HG03457 (cell line): ENCODE data around the gene EBF4.
"Not testable (repeated sequence)": the region's sequence is repeated elsewhere in the genome, so short reads cannot be mapped to it uniquely, and the experiment has no call there.

Source experiments
- ATAC-seq: cut with Tn5 transposase; IDR thresholded peaks from one replicate; pipeline ENCODE4 v1.9.1; 2021; ENCODE audit warnings: moderate number of reproducible peaks; ENCODE audit not compliant: unreplicated experiment

The EBF4 gene

GRCh38 chr20:2671977-2672376, 20.6 kb upstream of the EBF4 start:
- ATAC-seq, result no peak

DNA sequence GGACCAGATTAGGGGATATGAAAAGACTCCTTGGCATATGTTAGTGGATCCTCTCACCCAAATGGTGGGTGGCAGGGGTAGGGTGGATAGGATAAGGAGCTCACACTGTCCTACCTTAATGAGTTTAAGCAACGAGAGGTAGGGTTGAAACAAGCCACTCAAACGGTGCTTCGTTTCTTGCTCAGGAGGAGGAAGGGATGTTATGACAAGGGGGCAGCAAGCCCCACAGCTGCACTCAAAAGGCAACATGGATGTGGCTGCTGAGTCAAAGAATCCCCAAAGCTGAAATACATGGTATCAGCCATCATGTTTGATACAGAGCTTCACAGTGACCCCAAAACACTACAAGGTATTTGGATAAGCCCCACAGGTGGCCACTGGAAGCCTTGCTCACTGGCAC, 20.1 kb upstream of the EBF4 start:
- ATAC-seq, result no peak

- ATAC-seq, result no peak
These were observed 19.1 kb upstream of the EBF4 start for GRCh38 chr20:2673453-2673852.

DNA sequence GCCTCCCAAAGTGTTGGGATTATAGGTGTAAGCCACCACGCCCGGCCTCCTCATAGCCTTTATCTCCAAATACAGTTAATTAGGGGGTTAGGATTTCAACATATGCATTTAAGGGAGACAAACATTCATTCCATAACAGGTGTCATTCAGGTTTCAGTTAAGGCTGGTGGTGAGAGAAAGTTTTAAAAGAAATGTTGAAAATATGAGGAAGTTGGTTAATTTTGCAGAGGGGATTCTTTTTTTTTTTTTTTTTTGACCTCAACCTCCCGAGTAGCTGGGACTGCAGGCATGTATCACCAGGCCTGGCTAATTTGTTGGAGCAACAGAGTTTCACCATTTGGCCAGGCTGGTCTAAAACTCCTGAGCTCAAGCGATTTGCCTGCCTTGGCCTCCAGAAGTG, 12.5 kb upstream of the EBF4 start:
- no peak for ATAC-seq

DNA sequence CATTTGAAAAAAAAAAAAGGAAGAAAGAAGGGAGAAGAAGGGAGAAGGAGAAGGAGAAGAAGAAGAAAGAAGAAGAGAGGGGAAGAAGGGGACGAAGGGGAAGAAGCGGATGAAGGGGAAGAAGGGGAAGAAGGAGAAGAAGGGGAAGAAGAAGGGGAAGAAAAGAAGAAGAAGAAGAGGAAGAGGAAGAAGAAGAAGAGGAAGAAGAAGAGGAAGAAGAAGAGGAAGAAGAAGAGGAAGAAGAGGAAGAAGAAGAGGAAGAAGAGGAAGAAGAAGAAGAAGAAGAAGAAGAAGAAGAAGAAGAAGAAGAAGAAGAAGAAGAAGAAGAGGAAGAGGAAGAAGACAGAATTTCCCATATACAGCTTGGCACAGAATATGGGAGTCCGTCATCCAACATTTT, 10.5 kb upstream of the EBF4 start:
- ATAC-seq, result not testable (repeated sequence)

GRCh38 chr20:2684817-2685216, 7.8 kb upstream of the EBF4 start:
- ATAC-seq, result not testable (repeated sequence)

- no peak for ATAC-seq
These were observed 5.1 kb upstream of the EBF4 start for GRCh38 chr20:2687514-2687913.

- ATAC-seq, result no peak
These were observed 4.5 kb upstream of the EBF4 start for GRCh38 chr20:2688041-2688591.

DNA sequence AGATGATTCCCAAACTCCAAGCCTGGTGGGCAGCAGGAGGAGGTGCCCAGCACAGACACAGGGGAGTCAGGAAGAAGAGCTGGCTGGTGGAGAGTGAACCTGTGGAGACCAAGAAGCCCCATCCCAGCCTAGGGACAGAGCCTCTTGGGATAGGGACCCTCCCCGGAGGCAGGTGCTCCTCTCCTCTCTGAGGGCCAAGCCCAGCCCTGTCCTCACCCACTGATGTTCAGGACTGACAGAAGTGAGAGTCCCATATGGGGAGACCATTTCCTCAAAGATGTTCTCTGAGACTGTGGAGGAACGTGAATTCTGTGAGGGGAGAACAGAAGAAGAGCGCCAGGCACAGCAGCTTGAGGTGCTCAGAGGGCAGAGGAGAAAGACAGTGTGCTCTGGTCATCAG, 2.4 kb upstream of the EBF4 start:
- ATAC-seq, result no peak

DNA sequence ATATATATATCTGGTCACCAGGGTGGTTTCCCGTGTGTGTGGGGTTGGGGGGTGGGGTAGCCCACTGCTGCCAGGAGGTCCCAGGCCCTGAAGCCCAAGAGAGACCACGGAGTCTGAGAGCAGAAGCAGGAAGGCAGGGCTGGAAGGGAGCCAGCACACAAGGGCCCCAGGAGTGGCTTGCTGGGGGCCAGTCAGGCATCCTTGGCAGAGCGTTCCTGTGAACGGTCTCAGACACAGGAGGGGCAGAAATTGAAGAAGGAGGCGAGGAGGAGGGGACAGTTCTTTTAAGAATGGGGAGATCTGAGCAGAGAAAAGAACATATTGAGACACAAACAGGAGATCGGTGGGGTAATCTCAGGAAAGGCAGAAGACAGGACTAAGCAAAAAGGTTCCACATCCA, 1.9 kb upstream of the EBF4 start:
- no peak for ATAC-seq

GRCh38 chr20:2691127-2691526, 1.5 kb upstream of the EBF4 start:
- no peak for ATAC-seq

DNA sequence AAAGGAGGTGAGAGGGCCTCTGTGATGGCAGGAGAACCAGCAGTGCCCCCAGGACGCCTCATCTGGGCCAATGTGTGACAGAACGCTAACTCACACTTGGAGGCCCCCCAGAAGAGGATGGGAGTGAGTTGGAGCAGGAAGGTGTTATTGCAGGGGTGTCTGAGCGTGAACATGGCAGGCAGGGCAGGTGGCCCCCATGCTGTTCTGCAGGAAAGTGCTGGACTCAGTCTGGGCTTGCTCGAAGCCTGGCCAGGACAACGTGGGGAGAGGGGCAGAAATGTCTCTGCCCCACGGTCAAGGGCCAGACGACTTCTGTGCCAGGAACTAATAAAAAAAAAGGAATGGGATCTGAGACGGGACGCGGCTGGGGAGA, 931 bp upstream of the EBF4 start:
- ATAC-seq, result no peak

- no peak for ATAC-seq
These were observed 306 bp downstream of the EBF4 start for GRCh38 chr20:2692886-2693285.

- ATAC-seq, result no peak
These were observed 867 bp downstream of the EBF4 start for GRCh38 chr20:2693286-2694007.

DNA sequence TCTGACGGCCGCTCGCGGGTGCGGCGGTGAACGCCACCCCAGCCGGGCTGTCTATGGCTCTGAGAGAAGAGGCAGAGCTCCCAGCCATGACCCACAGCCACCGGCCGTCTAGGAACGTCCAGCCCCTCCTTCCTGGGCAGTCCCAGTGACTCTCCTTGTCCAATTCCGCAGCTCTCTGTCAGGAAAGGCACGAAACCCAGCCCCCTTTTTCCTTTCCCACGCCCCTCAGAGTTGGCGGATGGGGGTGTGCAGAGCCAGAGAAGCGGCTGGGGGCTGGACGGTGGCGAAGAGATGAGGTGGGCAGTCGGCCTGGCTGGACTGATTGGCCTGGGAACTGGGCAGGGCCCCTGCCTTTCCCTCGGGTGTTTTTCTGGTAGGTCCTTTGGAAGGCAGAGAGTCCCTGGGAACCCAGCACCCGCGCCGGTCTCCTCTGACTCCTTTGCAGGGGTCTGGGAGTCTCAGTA, 1.5 kb downstream of the EBF4 start:
- no peak for ATAC-seq

DNA sequence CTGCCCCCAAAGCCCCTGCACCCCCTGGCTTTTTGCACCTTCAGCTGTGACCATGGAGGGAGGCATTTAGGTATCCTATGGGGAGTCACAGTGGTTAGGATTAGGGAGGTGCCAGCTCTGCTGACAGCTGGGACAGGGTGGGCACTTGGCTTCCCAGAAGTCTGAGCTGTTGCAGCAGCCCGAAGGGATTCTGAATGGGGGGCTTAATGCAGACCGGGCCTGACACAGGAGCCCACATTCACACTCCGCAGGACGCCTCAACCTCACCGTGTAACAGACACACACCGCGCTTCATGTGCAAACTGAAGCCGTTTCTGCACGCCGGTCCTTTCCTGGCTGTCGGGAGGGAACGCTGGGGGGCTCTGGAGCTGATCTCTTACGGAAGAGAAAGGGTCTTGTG, 1.9 kb downstream of the EBF4 start:
- no peak for ATAC-seq

DNA sequence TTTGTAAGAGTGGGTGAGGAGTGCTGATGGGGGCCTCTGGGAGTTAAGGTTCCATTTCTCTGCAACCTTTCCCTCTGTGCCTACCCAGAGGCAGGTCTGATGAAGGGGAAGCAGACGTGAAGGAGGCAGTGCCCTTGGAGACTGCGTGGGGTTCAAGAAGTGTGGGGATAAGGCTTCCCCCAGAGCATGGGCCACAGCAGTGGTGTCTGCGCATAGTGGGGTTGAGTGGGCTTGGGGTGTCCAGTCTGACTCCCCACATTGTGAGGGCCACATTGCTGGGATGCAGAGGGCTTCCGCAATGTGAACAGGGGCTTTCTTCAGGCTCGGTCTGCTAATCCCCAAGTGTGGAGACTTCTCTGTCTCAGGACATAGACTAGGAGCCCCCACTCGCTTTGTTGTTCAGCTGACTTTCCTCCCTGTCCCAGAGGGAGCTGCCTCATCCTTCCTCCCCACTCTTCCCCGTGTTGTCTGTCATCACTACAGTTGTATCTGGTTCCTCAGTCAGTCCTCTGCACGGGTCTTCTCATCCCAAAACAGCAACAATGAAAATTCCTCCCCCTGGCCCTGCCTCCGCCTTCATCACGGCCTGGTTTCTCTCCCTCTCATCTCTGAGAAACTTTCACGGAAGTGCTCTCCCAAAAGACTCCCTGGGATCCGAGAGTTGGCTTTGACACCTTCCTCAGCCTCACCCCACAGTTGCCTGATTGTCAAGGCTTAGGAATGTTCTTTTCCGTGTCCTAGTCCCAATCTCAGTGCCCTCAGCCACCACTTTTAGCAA, 2.8 kb downstream of the EBF4 start:
- no peak for ATAC-seq

DNA sequence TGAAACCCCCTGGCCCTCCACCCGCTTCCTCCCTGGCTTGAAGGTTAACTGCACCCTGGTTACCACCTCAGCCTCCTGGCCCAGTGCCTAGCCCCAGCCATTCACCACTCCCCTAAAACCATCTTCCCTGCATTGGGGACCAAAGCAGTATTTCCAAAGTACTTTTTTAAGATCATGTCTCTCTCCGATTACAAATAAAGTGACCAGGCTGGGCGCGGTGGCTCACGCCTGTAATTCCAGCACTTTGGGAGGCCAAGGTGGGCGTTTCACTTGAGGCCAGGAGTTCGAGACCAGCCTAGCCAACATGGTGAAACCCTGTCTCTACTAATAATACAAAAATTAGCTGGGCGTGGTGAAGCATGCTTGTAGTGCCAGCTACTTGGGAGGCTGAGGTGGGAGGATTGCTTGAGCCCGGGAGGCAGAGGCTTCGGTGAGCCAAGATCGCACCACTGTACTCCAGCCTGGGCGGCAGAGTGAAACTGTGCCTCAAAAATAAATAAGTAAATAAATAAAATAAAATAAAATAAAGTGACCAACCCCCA, 3.5 kb downstream of the EBF4 start:
- not testable (repeated sequence) for ATAC-seq

DNA sequence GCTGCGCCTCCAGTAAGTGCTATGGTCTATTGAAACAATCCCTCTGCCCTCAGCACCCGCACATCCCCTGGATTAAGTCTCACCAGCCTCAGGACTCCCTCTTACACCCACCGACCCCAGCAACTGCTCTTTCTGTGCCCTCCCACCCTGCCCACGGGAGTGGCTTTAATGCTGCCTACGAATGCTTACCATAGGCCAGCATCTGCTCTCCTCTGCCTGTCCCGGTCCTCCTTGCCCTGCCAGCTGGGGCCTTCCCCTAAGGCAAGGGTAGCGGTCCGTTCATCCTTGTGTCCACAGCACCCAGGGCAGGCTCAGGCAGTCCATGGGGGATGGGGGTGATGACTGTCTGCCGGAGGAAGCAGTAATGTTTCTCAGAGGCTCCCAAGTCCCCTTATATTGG, 4.1 kb downstream of the EBF4 start:
- ATAC-seq, result no peak

- no peak for ATAC-seq
These were observed 5.2 kb downstream of the EBF4 start for GRCh38 chr20:2697768-2698167.

DNA sequence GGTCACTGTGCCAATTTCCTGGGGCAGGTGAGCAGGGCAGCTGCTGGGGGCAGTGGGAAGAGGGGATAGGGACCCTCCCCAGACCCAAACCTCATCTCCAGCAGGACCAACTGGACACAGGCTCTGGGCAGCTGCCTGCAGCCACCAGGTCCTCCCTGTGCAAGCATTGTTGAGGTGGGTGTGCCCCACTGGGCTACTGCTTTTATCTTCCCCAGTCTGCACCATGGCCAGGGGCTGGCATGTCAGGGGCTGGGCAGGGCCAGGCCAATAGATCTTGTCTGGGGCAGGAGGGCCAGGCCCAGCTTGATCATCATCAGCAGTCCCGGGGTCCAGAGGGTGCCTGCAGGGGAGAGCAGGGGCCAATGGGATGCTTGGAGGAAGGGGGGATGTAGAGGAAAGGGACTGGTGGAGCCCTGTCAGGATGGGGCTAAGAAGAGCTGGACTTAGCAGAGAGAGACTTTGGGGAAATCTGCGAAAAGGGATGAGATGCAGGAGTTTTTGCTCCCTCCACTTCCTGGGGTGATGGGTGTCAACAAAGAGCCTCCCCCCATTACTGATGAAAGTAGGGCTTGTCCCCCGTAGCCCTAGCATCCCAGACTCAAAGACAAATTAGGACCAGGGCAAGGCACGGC, 5.7 kb downstream of the EBF4 start:
- no peak for ATAC-seq
